ENCODE measurements around the gene HSD17B13.

Gene HSD17B13

DNA sequence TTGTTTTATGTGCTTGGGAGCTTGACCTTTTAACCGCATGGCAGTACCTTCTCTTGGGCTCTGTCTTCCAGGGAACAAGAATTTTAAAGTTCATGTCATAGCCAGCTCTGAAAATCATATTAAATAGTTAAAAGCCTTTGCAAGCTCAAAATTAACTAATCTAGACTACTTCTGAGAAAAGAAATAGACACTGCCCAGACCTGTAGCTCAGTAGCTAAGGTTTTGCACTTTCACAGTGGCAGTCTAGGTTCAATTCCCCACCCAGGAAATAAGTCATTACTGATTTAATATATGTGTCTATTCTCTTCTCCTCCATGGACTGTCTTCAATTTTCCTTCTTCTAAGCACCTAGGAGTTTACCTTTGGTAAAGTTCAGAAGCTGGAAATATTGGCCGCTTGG lies 40.9 kb upstream of the HSD17B13 start:
- Histone ChIP-seq H3K4me2 (ENCODE audit: insufficient read depth, low read length, poor library complexity, severe bottlenecking) (no peak overlapping the region), H3K36me3 (replicated peaks in 1 of 2; ENCODE audit: control insufficient read depth in 2 of 2, insufficient read depth in 2 of 2, low read length in 2 of 2) (peaks cover 2 to 80% of the 10 kb centered on the region in 2 donors), H2BK5ac (ENCODE audit: low read length) (no peak overlapping the region), H3K27me3 (ENCODE audit: control insufficient read depth in 3 of 3, insufficient read depth in 3 of 3, low read depth in 1 of 3, low read length in 3 of 3) (no peaks in the 10 kb centered on the region), H3K79me1 (ENCODE audit: low read depth, low read length) (no peaks in the 10 kb centered on the region), H3K27ac (replicated peaks; ENCODE audit: low read length) (no peak overlapping the region), H3K4me1 (ENCODE audit: control insufficient read depth in 2 of 2, insufficient read depth in 1 of 2, low read depth in 1 of 2, low read length in 2 of 2) (no peaks in the 10 kb centered on the region), H2BK12ac (ENCODE audit: low read length) (no peak overlapping the region), H2AK5ac (ENCODE audit: low read depth, low read length) (no peak overlapping the region), H3K4ac (ENCODE audit: low read length) (no peak overlapping the region), H2AFZ (ENCODE audit: low read length) (no peak overlapping the region), H2BK120ac (ENCODE audit: low read depth, low read length) (no peak overlapping the region), H3K4me3 (ENCODE audit: low read length in 2 of 2) (no peak overlapping the region), H3K9me3 (replicated peaks in 1 of 2; ENCODE audit: control insufficient read depth in 2 of 2, insufficient read depth in 1 of 2, low read depth in 1 of 2, low read length in 2 of 2) (peaks cover 0 to 14% of the 10 kb centered on the region in 2 donors), H4K91ac (ENCODE audit: low read depth, low read length, poor library complexity) (no peak overlapping the region), H3K9ac (ENCODE audit: low read depth, low read length, poor library complexity) (no peak overlapping the region), H3K14ac (ENCODE audit: low read length) (no peak overlapping the region), H3K18ac (ENCODE audit: low read length) (no peak overlapping the region), H4K8ac (ENCODE audit: low read depth, low read length) (no peak overlapping the region), H3K23ac (ENCODE audit: low read depth, low read length, poor library complexity) (no peak overlapping the region), H2BK15ac (ENCODE audit: low read length) (no peak overlapping the region)
- WGBS, 2 donors (ENCODE audit: extremely low coverage in 2 of 2, insufficient read length in 2 of 2, insufficient replicate concordance in 1 of 2): no CpG with 5 or more reads among the region's 2 CpGs
- no peak for DNase-seq (ENCODE audit: low spot score)

DNA sequence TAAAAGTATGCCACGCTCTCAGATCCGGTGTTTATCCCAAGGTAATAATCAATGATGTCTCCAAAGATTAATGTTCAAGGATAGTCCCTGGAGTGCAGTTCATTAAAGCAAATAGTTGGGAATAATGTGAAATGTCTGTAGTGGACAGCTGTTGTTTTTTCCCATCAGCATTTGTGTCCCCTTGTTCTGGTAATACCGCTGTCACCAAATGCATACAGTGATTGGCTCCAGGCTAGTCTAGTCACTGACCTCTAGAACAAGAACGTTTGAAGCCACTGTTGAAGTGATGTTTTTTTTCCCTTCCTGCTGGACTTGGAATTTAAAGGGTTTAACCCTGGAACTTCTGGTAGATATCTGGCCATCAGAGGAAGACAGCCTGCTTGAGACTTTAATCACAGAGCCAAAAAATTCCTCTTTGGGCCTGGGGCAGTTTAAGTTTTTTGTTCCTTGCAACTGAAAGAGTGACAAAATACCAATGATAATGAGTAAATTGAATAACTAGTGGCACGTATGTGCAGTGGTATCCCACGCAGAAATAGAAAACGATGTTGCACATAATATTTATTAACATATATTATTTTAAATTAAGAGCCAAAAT lies 37.8 kb upstream of the HSD17B13 start:
- no CpG with 5 or more reads among the region's 7 CpGs for WGBS, 2 donors (ENCODE audit: extremely low coverage in 2 of 2, insufficient read length in 2 of 2, insufficient replicate concordance in 1 of 2)
- no peak overlapping the region for H4K8ac ChIP-seq (ENCODE audit: low read depth, low read length)

DNA sequence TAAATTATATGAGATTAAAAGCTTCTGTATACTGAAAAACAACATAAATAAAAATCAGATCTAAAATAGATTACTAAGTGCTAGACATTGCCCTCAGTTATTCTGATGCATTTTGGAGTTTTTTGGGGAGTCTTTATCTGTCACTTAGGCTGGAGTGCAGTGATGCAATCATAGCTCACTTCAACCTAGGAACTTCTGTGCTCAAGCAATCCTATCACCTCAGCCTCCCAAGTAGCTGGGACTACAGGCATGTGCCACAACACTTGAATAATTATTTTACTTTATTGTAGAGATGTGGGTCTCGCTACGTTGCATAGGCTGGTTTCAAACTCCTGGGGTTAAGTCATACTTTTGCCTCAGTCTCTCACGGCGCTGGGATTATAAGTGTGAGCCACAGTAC lies 36.6 kb upstream of the HSD17B13 start:
- Histone ChIP-seq H3K23ac (ENCODE audit: low read depth, low read length, poor library complexity) (no peak overlapping the region), H3K18ac (ENCODE audit: low read length) (no peak overlapping the region), H3K9me3 (replicated peaks in 1 of 2; ENCODE audit: control insufficient read depth in 2 of 2, insufficient read depth in 1 of 2, low read depth in 1 of 2, low read length in 2 of 2) (no peaks in the 10 kb centered on the region), H3K79me1 (ENCODE audit: low read depth, low read length) (no peaks in the 10 kb centered on the region), H2BK15ac (ENCODE audit: low read length) (no peak overlapping the region), H2AFZ (ENCODE audit: low read length) (no peak overlapping the region), H3K4me3 (ENCODE audit: low read length in 2 of 2) (no peak overlapping the region), H4K8ac (ENCODE audit: low read depth, low read length) (no peak overlapping the region), H3K4me2 (ENCODE audit: insufficient read depth, low read length, poor library complexity, severe bottlenecking) (no peak overlapping the region), H3K4me1 (ENCODE audit: control insufficient read depth in 2 of 2, insufficient read depth in 1 of 2, low read depth in 1 of 2, low read length in 2 of 2) (no peaks in the 10 kb centered on the region), H3K27ac (replicated peaks; ENCODE audit: low read length) (no peak overlapping the region), H3K4ac (ENCODE audit: low read length) (no peak overlapping the region), H2AK5ac (ENCODE audit: low read depth, low read length) (no peak overlapping the region), H3K9ac (ENCODE audit: low read depth, low read length, poor library complexity) (no peak overlapping the region), H2BK5ac (ENCODE audit: low read length) (no peak overlapping the region), H4K91ac (ENCODE audit: low read depth, low read length, poor library complexity) (no peak overlapping the region), H3K27me3 (ENCODE audit: control insufficient read depth in 3 of 3, insufficient read depth in 3 of 3, low read depth in 1 of 3, low read length in 3 of 3) (no peaks in the 10 kb centered on the region), H2BK12ac (ENCODE audit: low read length) (no peak overlapping the region), H2BK120ac (ENCODE audit: low read depth, low read length) (no peak overlapping the region), H3K36me3 (replicated peaks in 1 of 2; ENCODE audit: control insufficient read depth in 2 of 2, insufficient read depth in 2 of 2, low read length in 2 of 2) (peaks cover 0 to 56% of the 10 kb centered on the region in 2 donors), H3K14ac (ENCODE audit: low read length) (no peak overlapping the region)
- WGBS, 2 donors (ENCODE audit: extremely low coverage in 2 of 2, insufficient read length in 2 of 2, insufficient replicate concordance in 1 of 2): no CpG with 5 or more reads among the region's 4 CpGs
- no peak for DNase-seq (ENCODE audit: low spot score)

More for the DNA sequence above, 37.8 kb upstream of the HSD17B13 start:
- Histone ChIP-seq H3K4me2 (ENCODE audit: insufficient read depth, low read length, poor library complexity, severe bottlenecking) (no peak overlapping the region), H3K27me3 (ENCODE audit: control insufficient read depth in 3 of 3, insufficient read depth in 3 of 3, low read depth in 1 of 3, low read length in 3 of 3) (no peaks in the 10 kb centered on the region), H3K18ac (ENCODE audit: low read length) (no peak overlapping the region), H2AFZ (ENCODE audit: low read length) (no peak overlapping the region), H3K79me1 (ENCODE audit: low read depth, low read length) (no peaks in the 10 kb centered on the region), H2BK120ac (ENCODE audit: low read depth, low read length) (no peak overlapping the region), H3K14ac (ENCODE audit: low read length) (no peak overlapping the region), H2BK5ac (ENCODE audit: low read length) (no peak overlapping the region), H2BK12ac (ENCODE audit: low read length) (no peak overlapping the region), H3K27ac (replicated peaks; ENCODE audit: low read length) (no peak overlapping the region), H3K9ac (ENCODE audit: low read depth, low read length, poor library complexity) (no peak overlapping the region), H3K4ac (ENCODE audit: low read length) (no peak overlapping the region), H3K4me1 (ENCODE audit: control insufficient read depth in 2 of 2, insufficient read depth in 1 of 2, low read depth in 1 of 2, low read length in 2 of 2) (no peaks in the 10 kb centered on the region), H2BK15ac (ENCODE audit: low read length) (no peak overlapping the region), H2AK5ac (ENCODE audit: low read depth, low read length) (no peak overlapping the region), H3K23ac (ENCODE audit: low read depth, low read length, poor library complexity) (no peak overlapping the region), H3K4me3 (ENCODE audit: low read length in 2 of 2) (no peak overlapping the region), H3K36me3 (replicated peaks in 1 of 2; ENCODE audit: control insufficient read depth in 2 of 2, insufficient read depth in 2 of 2, low read length in 2 of 2) (peaks cover 2 to 60% of the 10 kb centered on the region in 2 donors), H4K91ac (ENCODE audit: low read depth, low read length, poor library complexity) (no peak overlapping the region), H3K9me3 (replicated peaks in 1 of 2; ENCODE audit: control insufficient read depth in 2 of 2, insufficient read depth in 1 of 2, low read depth in 1 of 2, low read length in 2 of 2) (no peaks in the 10 kb centered on the region)
- DNase-seq (ENCODE audit: low spot score): no peak

DNA sequence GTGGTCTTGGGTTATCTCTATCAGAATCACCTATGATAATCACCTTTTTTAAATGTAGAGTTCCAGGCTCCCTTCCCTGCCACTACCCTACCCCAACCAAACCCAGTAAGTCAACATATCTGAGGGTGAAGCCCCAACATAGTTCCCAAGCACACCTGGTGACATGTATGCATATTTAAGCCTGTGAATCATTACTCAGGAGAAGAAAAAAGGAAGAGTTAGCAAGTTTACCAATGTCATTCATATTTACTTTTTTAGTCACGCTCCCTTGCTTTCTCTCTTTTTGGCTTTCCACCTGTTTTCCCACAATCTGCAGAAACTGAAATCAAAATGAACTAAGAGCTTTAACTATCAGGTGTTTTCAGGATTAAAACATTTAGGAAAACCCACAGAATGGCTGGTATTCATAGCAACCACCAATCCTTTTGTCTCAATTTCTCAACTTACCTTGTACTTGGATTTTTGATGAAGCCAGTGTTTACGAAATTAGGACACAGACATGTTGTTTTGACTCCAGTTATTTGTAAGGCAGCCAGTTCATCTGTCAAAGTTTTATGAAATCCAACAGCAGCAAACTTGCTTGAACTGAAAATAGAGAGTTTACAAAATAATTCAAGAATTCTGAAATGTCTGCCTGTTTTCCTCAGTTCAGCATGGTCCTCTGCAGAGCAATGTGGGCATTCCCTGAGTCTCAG lies 34.3 kb upstream of the HSD17B13 start:
- Histone ChIP-seq H4K8ac (ENCODE audit: low read depth, low read length) (no peak overlapping the region), H3K36me3 (replicated peaks in 1 of 2; ENCODE audit: control insufficient read depth in 2 of 2, insufficient read depth in 2 of 2, low read length in 2 of 2) (peaks cover 0 to 46% of the 10 kb centered on the region in 2 donors), H2AFZ (ENCODE audit: low read length) (no peak overlapping the region), H2AK5ac (ENCODE audit: low read depth, low read length) (no peak overlapping the region), H3K4ac (ENCODE audit: low read length) (no peak overlapping the region), H3K18ac (ENCODE audit: low read length) (no peak overlapping the region), H3K23ac (ENCODE audit: low read depth, low read length, poor library complexity) (no peak overlapping the region), H2BK5ac (ENCODE audit: low read length) (no peak overlapping the region), H2BK15ac (ENCODE audit: low read length) (no peak overlapping the region), H3K27me3 (ENCODE audit: control insufficient read depth in 3 of 3, insufficient read depth in 3 of 3, low read depth in 1 of 3, low read length in 3 of 3) (no peaks in the 10 kb centered on the region), H3K9me3 (replicated peaks in 1 of 2; ENCODE audit: control insufficient read depth in 2 of 2, insufficient read depth in 1 of 2, low read depth in 1 of 2, low read length in 2 of 2) (no peaks in the 10 kb centered on the region), H2BK12ac (ENCODE audit: low read length) (no peak overlapping the region), H3K27ac (replicated peaks; ENCODE audit: low read length) (no peak overlapping the region), H2BK120ac (ENCODE audit: low read depth, low read length) (no peak overlapping the region), H3K4me3 (ENCODE audit: low read length in 2 of 2) (no peak overlapping the region), H3K9ac (ENCODE audit: low read depth, low read length, poor library complexity) (no peak overlapping the region), H4K91ac (ENCODE audit: low read depth, low read length, poor library complexity) (no peak overlapping the region), H3K4me1 (ENCODE audit: control insufficient read depth in 2 of 2, insufficient read depth in 1 of 2, low read depth in 1 of 2, low read length in 2 of 2) (no peaks in the 10 kb centered on the region), H3K79me1 (ENCODE audit: low read depth, low read length) (no peaks in the 10 kb centered on the region), H3K14ac (ENCODE audit: low read length) (no peak overlapping the region), H3K4me2 (ENCODE audit: insufficient read depth, low read length, poor library complexity, severe bottlenecking) (no peak overlapping the region)
- DNase-seq (ENCODE audit: low spot score): no peak
- WGBS, 2 donors (ENCODE audit: extremely low coverage in 2 of 2, insufficient read length in 2 of 2, insufficient replicate concordance in 1 of 2): no CpG with 5 or more reads among the region's 2 CpGs

Measured in neuronal stem cell (in vitro differentiated cells).